ENCODE results near the gene SLC24A3. TPM values are rescaled to one million over a fixed set of nuclear protein-coding genes. Genes with fewer than 3 reads are reported as not detected.

SLC24A3 gene
- total RNA-seq, 1 donor from 2014 or later = 0.51 TPM

DNA sequence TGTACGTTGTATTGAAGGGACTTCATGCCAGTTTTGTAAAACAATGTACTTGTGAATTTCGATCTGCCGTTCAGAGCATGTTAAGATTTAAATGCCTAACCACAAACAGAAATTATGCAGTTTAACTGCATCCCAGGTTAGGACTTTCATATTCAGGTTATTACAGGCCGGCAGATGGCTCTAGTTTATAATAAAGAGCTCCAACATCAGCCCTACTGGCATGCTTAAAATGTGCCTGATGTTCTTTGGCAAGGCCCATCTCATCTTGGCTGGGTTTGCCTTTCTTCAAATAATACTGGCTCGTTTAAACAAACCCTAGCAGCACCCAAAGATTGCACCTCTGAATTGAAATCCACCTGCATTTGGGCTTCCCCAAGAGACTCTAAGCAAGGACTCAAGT, 376.3 kb downstream of the SLC24A3 start:
- Mint-ChIP-seq H3K36me3 (ENCODE audit: low read depth) (no peaks in the 10 kb centered on the region), H3K27ac (ENCODE audit: unreplicated experiment) (no peak overlapping the region), H3K27me3 (ENCODE audit: low read depth) (peaks cover 30% of the 10 kb centered on the region), H3K9me3 (peaks cover 3% of the 10 kb centered on the region), H3K4me1 (no peaks in the 10 kb centered on the region), H3K4me3 (no peak overlapping the region)
- DNase-seq (ENCODE audit: low read depth, low spot score) = no peak
- no peak for TF ChIP-seq CTCF (conservative IDR thresholded peaks at IDR 0.05)

GRCh38 chr20:19589787-19590362, 377.4 kb downstream of the SLC24A3 start:
- Mint-ChIP-seq H3K36me3 (ENCODE audit: low read depth) (no peaks in the 10 kb centered on the region), H3K4me1 (no peaks in the 10 kb centered on the region), H3K27ac (ENCODE audit: unreplicated experiment) (no peak overlapping the region), H3K4me3 (no peak overlapping the region), H3K27me3 (ENCODE audit: low read depth) (peaks cover 27% of the 10 kb centered on the region), H3K9me3 (peaks cover 3% of the 10 kb centered on the region)
- TF ChIP-seq CTCF (conservative IDR thresholded peaks at IDR 0.05) = no peak
- no peak for DNase-seq (ENCODE audit: low read depth, low spot score)

DNA sequence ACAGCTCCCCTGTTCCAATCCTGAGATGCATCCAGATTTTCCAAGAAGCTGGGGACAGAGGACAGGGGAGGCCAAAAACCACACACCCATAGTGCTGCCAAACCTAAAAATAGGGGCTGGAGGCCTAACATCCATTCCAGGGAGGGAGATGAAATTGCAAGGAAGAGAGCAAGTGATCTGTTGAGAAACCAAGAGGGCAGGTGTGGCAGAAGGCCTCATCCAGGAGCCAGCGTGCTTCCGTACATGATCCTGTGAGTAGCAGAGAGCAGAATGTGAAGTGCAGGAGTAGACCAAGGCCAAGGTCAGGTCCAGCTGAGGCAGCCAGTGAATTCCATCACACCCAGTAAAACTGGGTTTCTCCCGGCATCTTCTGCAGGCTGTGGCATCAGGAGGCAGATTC, 377.9 kb downstream of the SLC24A3 start:
- Mint-ChIP-seq H3K4me3 (no peak overlapping the region), H3K4me1 (no peaks in the 10 kb centered on the region), H3K9me3 (peaks cover 3% of the 10 kb centered on the region), H3K36me3 (ENCODE audit: low read depth) (no peaks in the 10 kb centered on the region), H3K27me3 (ENCODE audit: low read depth) (peaks cover 24% of the 10 kb centered on the region), H3K27ac (ENCODE audit: unreplicated experiment) (no peak overlapping the region)
- no peak for TF ChIP-seq CTCF (conservative IDR thresholded peaks at IDR 0.05)
- DNase-seq (ENCODE audit: low read depth, low spot score) = no peak

- H3K4me3 Mint-ChIP-seq = no peak overlapping the region
- no peak overlapping the region for H3K27ac Mint-ChIP-seq (ENCODE audit: unreplicated experiment)
Measured at GRCh38 chr20:19593762-19594161, 381.3 kb downstream of the SLC24A3 start.

GRCh38 chr20:19594896-19595295, 382.5 kb downstream of the SLC24A3 start:
- H3K9me3 Mint-ChIP-seq = peaks cover 3% of the 10 kb centered on the region
- H3K4me1 Mint-ChIP-seq = no peaks in the 10 kb centered on the region
- no peaks in the 10 kb centered on the region for H3K36me3 Mint-ChIP-seq (ENCODE audit: low read depth)
- H3K27ac Mint-ChIP-seq (ENCODE audit: unreplicated experiment) = no peak overlapping the region
- no peak for TF ChIP-seq CTCF (conservative IDR thresholded peaks at IDR 0.05)
- DNase-seq (ENCODE audit: low read depth, low spot score) = no peak
- no peak overlapping the region for H3K4me3 Mint-ChIP-seq
- H3K27me3 Mint-ChIP-seq (ENCODE audit: low read depth) = peaks cover 12% of the 10 kb centered on the region

More at GRCh38 chr20:19593762-19594161, 381.3 kb downstream of the SLC24A3 start:
- no peaks in the 10 kb centered on the region for H3K36me3 Mint-ChIP-seq (ENCODE audit: low read depth)
- peaks cover 3% of the 10 kb centered on the region for H3K9me3 Mint-ChIP-seq
- no peaks in the 10 kb centered on the region for H3K4me1 Mint-ChIP-seq
- no peak for TF ChIP-seq CTCF (conservative IDR thresholded peaks at IDR 0.05)
- no peak for DNase-seq (ENCODE audit: low read depth, low spot score)
- H3K27me3 Mint-ChIP-seq (ENCODE audit: low read depth) = peaks cover 14% of the 10 kb centered on the region
